A549 (cell line): ENCODE results near the gene CCDC71.

Experiments used
- CHD2 ChIP-seq: fragments of 150-350 bp; IDR thresholded peaks from 2 replicates; pipeline ENCODE4 v1.6.1; 2014; ENCODE audit warnings: low read length; ENCODE audit not compliant: partially characterized antibody
- CTCF ChIP-seq: fragments of >200 bp; sonication (Bioruptor Twin); formaldehyde crosslinking; IDR thresholded peaks from 3 replicates; pipeline ENCODE4 v1.5.1; 2016
- MAFK ChIP-seq: fragments of 450-650 bp; IDR thresholded peaks from 2 replicates; pipeline ENCODE4 v1.6.1; 2014; ENCODE audit not compliant: partially characterized antibody
- MAZ ChIP-seq: fragments of 150-350 bp; IDR thresholded peaks from 2 replicates; pipeline ENCODE4 v1.6.1; 2014; ENCODE audit warnings: antibody characterized with exemption, low read depth, low read length, borderline replicate concordance
- PHF8 ChIP-seq: fragments of 200-600 bp; sonication (generic); IDR thresholded peaks from 2 replicates; pipeline ENCODE4 v1.6.1; 2016; ENCODE audit warnings: low read depth, mild to moderate bottlenecking, antibody characterized with exemption, moderate library complexity, borderline replicate concordance
- POLR2A ChIP-seq: IDR thresholded peaks from 2 replicates; pipeline ENCODE4 v1.6.1; 2012; ENCODE audit warnings: mild to moderate bottlenecking, low read length
- POLR2AphosphoS2 ChIP-seq: conservative IDR thresholded peaks from 2 replicates; pipeline ENCODE4 v1.6.1; 2012; ENCODE audit warnings: low read length, improper control_type of control experiment, inconsistent platforms

GRCh38 chr3:49213541-49213943 is 47.4 kb upstream of the CCDC71 start:
- TF ChIP-seq POLR2AphosphoS2 (no peak), POLR2A (no peak), CTCF (no peak), CHD2 (no peak), MAZ (no peak), PHF8 (no peak), MAFK (no peak)
